GM18519 (cell line): Measurements from ENCODE around the gene INTS1.

Experiments used
- ATAC-seq: cut with Tn5 transposase; IDR thresholded peaks from one replicate; pipeline ENCODE4 v1.9.1; 2021; ENCODE audit warnings: mild to moderate bottlenecking, moderate library complexity; ENCODE audit not compliant: unreplicated experiment, low FRiP score

INTS1 gene

GRCh38 chr7:1492221-1492620 lies 12.0 kb downstream of the INTS1 start:
- no peak for ATAC-seq

- no peak for ATAC-seq
Measured at GRCh38 chr7:1490837-1491236, 13.4 kb downstream of the INTS1 start.

- ATAC-seq: no peak
Measured at GRCh38 chr7:1489336-1489735, 14.9 kb downstream of the INTS1 start.

- ATAC-seq: no peak
Measured at GRCh38 chr7:1488016-1488415, 16.2 kb downstream of the INTS1 start.

DNA sequence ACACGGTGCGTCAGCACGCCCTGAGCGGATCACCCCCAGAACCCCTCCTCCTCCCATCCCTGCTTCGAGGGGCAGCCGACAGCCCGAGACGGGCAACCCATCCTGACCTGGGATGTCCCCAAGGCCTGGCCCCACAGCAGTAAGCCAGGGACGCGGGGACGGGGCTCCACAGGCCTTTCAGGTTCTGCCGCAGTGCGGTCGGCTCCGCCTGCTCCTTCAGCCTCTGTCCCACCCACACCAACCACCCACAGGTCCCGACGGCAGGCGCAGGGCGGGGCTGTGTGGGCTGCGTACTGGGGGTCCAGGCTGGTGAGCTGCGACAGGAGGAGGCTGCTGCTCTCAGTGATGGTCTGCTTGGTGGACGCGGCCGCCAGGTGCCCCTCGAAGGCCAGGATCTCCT lies 16.7 kb downstream of the INTS1 start:
- ATAC-seq: no peak

DNA sequence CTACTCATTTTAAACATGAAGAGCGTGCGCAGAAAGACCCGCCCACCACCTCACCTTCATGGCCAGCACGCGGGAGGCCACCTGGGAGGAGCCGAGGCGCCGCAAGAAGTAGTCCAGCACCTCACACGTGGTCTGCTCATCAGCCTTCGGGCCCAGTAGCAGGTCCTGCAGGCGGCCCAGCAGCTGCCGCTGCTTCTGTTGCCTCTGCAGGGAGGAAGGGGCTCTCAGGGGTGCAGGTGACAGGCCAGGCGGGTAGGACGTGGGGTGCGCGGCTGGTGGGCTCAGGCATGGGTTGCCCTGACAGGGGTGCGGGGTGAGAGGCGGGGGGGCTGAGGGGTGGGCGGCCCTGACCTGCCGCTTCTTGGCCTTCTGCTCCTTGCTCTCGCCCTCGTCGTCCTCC lies 17.6 kb downstream of the INTS1 start:
- no peak for ATAC-seq

- ATAC-seq: no peak
Measured at GRCh38 chr7:1485156-1485555, 19.0 kb downstream of the INTS1 start.

DNA sequence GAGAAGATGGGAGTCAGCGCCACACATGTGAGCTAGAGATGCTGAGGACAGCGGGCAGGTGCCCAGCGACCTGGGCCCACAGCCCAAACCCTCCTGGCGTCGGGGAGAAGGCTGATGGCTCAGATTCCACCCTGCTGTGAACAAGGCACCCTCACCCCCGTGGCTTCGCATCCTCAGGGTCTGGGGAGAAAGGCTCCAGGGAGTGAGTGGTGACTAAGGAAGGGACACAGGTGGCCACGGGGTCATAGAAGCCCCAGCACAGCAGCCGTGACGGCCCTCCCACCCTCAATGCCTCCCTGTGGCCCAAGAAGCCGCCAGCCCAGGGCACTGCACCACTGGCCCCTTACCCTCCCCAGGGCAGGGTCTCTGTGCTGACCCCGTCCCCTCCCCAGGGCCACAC lies 19.6 kb downstream of the INTS1 start:
- no peak for ATAC-seq

GRCh38 chr7:1483536-1484505 lies 20.4 kb downstream of the INTS1 start:
- no peak for ATAC-seq

GRCh38 chr7:1483079-1483478 lies 21.1 kb downstream of the INTS1 start:
- ATAC-seq: no peak

DNA sequence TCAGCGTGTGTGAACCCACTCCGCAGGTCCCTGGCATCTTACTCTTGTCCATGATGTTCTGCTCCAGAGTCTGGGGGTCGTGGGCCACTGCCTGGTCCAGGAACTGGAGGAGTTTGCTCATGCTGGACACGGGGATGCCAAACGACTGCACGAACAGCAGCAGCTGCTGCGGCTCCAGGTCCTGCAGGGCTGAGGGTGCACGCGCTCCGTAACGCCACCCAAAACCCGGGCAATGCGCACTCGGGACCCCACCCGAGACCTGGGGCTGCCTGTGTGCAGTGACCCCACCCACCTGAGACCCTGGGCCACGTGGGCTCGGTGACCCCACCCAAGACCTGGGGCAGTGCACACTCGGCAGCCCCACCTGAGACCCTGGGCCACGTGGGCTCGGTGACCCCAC lies 22.9 kb downstream of the INTS1 start:
- ATAC-seq: no peak

DNA sequence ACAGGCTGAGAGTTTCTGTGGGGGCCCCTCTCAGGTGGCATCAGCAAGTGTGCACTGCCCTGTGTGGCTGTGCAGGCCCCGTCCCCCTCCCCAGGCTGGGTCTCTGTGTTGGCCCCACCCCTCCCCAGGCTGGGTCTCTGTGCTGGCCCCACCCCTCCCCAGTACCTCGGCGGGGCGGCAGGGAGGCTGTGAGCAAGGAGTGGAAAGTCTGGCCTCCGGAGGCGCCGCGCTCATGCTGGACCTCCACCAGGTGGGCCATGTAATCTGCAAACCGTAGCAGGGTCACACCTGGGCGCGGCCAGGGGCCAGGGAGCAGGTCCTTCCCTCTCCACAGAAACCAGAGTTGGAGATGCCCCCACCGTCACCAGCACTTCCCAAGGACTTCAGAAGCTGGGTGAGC lies 23.5 kb downstream of the INTS1 start:
- no peak for ATAC-seq

DNA sequence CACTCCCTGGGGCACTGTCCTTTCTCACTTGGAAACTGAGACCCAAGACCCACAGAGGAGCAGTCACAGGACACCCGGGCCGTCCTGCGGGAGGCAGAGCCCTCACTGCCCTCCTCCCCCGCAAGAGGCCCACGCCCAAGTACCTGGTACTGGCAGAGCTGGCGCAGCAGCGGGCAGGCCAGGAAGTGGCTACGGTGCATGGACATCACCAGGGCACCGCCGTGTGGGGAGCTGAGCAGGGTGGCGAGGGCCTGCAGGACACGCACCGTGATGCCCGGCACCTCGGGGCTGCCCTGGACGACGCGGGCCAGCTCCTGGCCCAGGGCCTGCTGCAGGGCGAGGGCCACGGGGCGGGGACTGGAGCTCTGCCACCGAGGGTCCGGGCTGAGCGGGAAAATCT lies 24.9 kb downstream of the INTS1 start:
- no peak for ATAC-seq

GRCh38 chr7:1478480-1478879 lies 25.7 kb downstream of the INTS1 start:
- no peak for ATAC-seq

GRCh38 chr7:1476859-1477258 lies 27.3 kb downstream of the INTS1 start:
- no peak for ATAC-seq

- no peak for ATAC-seq
Measured at GRCh38 chr7:1475991-1476390, 28.2 kb downstream of the INTS1 start.

GRCh38 chr7:1475393-1475792 lies 28.8 kb downstream of the INTS1 start:
- ATAC-seq: no peak

- ATAC-seq: no peak
Measured at GRCh38 chr7:1474736-1475135, 29.5 kb downstream of the INTS1 start.

DNA sequence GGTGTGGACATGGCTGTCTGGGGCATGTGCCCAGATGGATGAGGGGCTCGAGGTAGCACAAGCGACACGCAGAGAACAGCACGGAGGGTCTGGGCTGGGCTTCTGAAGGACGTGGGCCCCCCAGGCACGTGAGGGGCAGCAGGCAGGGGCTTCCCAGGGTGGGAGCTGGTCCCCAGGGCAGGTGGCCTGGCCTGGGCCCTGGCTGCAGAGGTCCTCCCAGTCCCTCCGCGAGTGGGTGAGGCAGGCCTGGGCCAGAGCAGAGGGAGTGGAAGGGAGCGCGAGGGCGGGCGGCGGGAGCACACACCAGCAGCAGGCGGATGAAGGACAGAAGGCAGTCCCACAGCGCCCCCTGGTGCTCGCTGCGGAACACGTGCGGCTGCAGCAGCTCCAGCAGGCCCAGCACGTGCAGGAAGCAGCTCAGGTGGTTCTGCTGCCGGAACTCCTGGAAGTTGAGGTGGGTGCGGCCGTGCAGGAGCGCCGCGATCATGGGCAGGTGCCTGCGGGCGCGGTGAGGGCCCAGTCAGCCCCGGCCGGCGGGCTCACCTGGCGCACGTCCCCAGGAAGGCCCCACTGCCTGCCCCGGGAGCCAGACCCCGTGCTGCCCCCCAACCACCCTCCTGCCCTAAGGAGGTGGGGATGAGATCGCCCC lies 30.2 kb downstream of the INTS1 start:
- no peak for ATAC-seq

DNA sequence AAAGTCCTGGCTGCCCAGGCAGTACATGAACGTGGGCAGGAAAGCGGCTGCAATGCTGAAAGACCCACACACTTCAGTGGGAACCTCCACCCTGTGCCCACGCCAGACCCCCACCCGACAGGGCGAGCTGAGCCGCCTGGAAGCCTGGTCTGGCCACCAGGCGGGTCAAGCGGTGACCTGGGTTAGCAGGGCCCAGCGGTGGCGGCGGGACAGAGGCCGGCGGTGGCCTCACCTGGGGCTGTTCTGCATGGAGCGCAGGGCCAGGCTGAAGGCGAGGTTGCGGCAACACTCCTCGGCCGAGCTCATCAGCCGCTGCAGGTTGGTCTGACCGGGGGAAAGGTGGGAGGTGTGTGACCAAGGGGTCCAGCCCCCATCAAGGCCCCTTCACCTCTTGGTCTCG lies 33.3 kb downstream of the INTS1 start:
- no peak for ATAC-seq

DNA sequence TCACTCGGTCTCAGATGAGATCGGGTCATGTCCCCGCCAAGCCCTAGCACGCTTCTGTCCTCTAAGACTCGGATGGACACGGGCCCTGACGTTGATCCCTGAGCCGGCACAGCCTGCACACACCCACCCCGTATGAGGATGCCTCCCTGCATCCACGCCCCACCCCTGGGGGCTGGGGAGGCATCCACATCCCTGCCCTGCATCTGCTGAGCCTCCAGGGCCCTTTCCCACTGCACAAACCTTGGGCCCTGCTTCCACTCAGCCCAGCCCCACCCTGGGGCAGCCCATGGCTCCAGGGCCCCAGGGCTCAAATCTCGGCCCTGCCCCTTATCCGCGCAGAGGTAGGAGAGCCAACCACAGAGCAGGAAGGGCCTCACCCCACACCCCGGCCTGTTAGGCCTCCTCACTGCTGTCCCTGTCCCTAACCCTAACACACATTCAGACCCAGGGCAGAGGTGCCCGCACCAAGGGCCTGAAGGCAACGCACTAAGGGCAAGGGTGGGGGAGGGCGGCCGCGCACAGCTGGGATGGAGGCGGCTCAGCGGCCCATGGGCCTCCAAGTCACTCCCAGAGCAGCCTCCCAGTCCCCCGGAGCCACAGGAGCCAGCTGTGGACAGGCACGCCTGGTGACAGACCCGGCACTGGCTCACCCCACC lies 35.4 kb downstream of the INTS1 start:
- ATAC-seq: no peak
